Neural progenitor cell (in vitro differentiated cells): ENCODE measurements around the gene TNP2.

Source experiments
- CTCF ChIP-seq: fragments of 200-600 bp; sonication (generic); IDR thresholded peaks from 2 replicates; pipeline ENCODE4 v1.5.1; 2017; ENCODE audit warnings: antibody characterized with exemption, mild to moderate bottlenecking
- EZH2 ChIP-seq: fragments of 200-600 bp; sonication (generic); IDR thresholded peaks from 2 replicates; pipeline ENCODE4 v1.6.1; 2017; ENCODE audit warnings: antibody characterized with exemption, mild to moderate bottlenecking, moderate library complexity
- EZH2phosphoT487 ChIP-seq: fragments of 200-600 bp; sonication (generic); IDR thresholded peaks from 2 replicates; pipeline ENCODE4 v1.6.1; 2017; ENCODE audit warnings: antibody characterized with exemption

DNA sequence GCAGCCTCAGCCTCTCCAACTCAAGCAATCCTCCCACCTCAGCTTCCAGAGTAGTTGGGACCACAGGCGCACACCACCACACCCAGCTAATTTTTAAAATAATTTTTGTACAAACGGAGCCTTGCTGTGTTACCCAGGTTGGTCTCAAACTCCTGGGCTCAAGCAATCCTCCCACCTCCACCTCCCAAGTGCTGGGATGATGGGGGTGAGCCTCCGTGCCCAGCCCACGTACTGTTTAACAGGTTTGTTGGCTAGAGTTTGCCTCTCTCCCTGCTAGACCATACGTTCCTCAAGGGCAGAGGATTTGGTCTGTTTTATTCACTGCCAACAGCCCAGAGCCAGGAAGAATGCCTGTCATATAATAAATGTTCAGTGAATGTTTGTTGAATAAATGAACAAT, 39.7 kb downstream of the TNP2 start:
- TF ChIP-seq EZH2phosphoT487 (no peak), CTCF (no peak), EZH2 (no peak)
